ENCODE measurements around the gene GSG1L2.

GRCh38 chr17:9859781-9860180 is 37.9 kb upstream of the GSG1L2 start:
- no peak for TF ChIP-seq POLR2AphosphoS5 (IDR thresholded peaks at IDR 0.05; ENCODE audit: low read depth, low read length)
- TF ChIP-seq POLR2A (IDR thresholded peaks at IDR 0.05; ENCODE audit: low read depth, low read length) = no peak
